HCT116 (cell line): ENCODE measurements around the gene PLEKHA6.

Experiments used
- POLR2A ChIP-seq: IDR thresholded peaks from 2 replicates; pipeline ENCODE4 v1.7.0; 2011; ENCODE audit warnings: borderline replicate concordance; ENCODE audit not compliant: insufficient read depth, insufficient read length; ENCODE audit errors: extremely low read depth
- TF ChIP-seq, protein P1 (sequence below), 3 experiments: fragments of 200-600 bp in 1 of 3; sonication (generic) in 1 of 3; IDR thresholded peaks in 2 of 3; conservative IDR thresholded peaks in 1 of 3; 2 replicates each; pipeline ENCODE4 v1.5.1; 2012 to 2017; ENCODE audit warnings: low read depth in 2 of 3, low read length in 2 of 3, antibody characterized with exemption in 1 of 3, borderline replicate concordance in 1 of 3, control low read depth in 1 of 3, mild to moderate bottlenecking in 1 of 3, mixed read lengths in 1 of 3, mixed run types in 1 of 3, moderate library complexity in 1 of 3; ENCODE audit not compliant: insufficient read depth in 1 of 3
- TF ChIP-seq, protein P2 (sequence below): IDR thresholded peaks from 2 replicates; pipeline ENCODE4 v1.6.1; 2012
- TF ChIP-seq, protein P3 (sequence below): IDR thresholded peaks from 2 replicates; pipeline ENCODE4 v1.6.1; 2012; ENCODE audit warnings: low read depth

DNA sequence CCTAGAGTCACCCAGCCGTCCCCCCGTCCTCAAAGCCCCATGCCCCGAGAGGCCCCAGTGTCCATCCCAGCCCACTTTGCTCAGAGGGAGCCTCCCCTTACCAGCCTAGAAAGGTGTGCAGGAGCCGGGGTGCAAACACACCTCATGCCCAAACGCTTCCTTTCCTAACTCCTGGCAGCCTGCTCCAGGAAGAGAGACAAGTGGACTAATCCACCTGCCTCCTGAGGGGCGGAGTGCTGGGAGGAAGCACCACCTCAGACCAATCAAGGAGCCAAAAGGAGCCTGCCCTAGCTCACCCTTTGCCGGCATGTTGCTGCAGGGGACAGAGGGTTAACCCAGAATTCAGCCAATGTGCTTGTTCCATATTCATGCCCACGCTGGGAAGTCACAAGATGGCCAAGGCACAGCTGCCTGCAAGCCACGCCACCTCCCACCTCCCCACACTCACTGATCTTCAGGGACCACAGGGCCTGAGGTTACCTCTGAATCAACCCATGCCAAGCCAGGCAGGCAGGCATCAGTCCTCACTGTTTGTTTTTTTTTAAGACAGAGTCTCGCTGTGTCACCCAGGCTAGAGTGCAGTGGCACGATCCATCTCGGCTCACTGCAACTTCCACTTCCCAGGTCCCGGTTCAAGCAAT, 27.8 kb downstream of the PLEKHA6 start:
- TF ChIP-seq, protein P1, sequence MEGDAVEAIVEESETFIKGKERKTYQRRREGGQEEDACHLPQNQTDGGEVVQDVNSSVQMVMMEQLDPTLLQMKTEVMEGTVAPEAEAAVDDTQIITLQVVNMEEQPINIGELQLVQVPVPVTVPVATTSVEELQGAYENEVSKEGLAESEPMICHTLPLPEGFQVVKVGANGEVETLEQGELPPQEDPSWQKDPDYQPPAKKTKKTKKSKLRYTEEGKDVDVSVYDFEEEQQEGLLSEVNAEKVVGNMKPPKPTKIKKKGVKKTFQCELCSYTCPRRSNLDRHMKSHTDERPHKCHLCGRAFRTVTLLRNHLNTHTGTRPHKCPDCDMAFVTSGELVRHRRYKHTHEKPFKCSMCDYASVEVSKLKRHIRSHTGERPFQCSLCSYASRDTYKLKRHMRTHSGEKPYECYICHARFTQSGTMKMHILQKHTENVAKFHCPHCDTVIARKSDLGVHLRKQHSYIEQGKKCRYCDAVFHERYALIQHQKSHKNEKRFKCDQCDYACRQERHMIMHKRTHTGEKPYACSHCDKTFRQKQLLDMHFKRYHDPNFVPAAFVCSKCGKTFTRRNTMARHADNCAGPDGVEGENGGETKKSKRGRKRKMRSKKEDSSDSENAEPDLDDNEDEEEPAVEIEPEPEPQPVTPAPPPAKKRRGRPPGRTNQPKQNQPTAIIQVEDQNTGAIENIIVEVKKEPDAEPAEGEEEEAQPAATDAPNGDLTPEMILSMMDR (IDR thresholded peaks at IDR 0.05 in 2 of 3, conservative IDR thresholded peaks at IDR 0.05 in 1 of 3; ENCODE audit: borderline replicate concordance in 1 of 3, insufficient read depth in 1 of 3, low read depth in 2 of 3, low read length in 2 of 3): no peak
- TF ChIP-seq, protein P2, sequence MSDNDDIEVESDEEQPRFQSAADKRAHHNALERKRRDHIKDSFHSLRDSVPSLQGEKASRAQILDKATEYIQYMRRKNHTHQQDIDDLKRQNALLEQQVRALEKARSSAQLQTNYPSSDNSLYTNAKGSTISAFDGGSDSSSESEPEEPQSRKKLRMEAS: no peak
- TF ChIP-seq POLR2A: no peak
- TF ChIP-seq, protein P3, sequence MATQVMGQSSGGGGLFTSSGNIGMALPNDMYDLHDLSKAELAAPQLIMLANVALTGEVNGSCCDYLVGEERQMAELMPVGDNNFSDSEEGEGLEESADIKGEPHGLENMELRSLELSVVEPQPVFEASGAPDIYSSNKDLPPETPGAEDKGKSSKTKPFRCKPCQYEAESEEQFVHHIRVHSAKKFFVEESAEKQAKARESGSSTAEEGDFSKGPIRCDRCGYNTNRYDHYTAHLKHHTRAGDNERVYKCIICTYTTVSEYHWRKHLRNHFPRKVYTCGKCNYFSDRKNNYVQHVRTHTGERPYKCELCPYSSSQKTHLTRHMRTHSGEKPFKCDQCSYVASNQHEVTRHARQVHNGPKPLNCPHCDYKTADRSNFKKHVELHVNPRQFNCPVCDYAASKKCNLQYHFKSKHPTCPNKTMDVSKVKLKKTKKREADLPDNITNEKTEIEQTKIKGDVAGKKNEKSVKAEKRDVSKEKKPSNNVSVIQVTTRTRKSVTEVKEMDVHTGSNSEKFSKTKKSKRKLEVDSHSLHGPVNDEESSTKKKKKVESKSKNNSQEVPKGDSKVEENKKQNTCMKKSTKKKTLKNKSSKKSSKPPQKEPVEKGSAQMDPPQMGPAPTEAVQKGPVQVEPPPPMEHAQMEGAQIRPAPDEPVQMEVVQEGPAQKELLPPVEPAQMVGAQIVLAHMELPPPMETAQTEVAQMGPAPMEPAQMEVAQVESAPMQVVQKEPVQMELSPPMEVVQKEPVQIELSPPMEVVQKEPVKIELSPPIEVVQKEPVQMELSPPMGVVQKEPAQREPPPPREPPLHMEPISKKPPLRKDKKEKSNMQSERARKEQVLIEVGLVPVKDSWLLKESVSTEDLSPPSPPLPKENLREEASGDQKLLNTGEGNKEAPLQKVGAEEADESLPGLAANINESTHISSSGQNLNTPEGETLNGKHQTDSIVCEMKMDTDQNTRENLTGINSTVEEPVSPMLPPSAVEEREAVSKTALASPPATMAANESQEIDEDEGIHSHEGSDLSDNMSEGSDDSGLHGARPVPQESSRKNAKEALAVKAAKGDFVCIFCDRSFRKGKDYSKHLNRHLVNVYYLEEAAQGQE: no peak
